Adrenal gland (tissue), 12 donors: Measurements from ENCODE around the gene CDS2. TPM values are rescaled to one million over a fixed set of nuclear protein-coding genes. Genes with fewer than 3 reads are reported as not detected.

Source experiments
- DNase-seq, 7 donors: peaks; one replicate each; pipeline ENCODE4 v3.0.0-alpha.2; 2019 to 2020
- H3K27ac ChIP-seq, 5 donors: fragments of 200-600 bp; sonication (generic) in 4 of 5; 1 replicate in 3 of 5; 2 replicates in 2 of 5; pipeline versions ENCODE4 v1.5.1 to v1.8.0; 2016 to 2020; ENCODE audit warnings: mild to moderate bottlenecking in 1 of 5
- H3K27me3 ChIP-seq: fragments of 200-600 bp; 2 replicates; pipeline ENCODE4 v1.8.0; 2021
- H3K36me3 ChIP-seq, 2 donors: fragments of 200-600 bp; replicated peaks in 1 of 2; 1 replicate in 1 of 2; 2 replicates in 1 of 2; pipeline versions ENCODE4 v1.5.1 to v1.8.0; 2018 to 2022
- H3K4me1 ChIP-seq, 2 donors: fragments of 200-600 bp; replicated peaks in 1 of 2; 1 replicate in 1 of 2; 2 replicates in 1 of 2; pipeline versions ENCODE4 v1.5.1 to v1.8.0; 2018 to 2021
- H3K4me3 ChIP-seq, 4 donors: fragments of 200-600 bp; sonication (generic) in 3 of 4; one replicate each; pipeline ENCODE4 v1.5.1; 2016 to 2018
- H3K9me3 ChIP-seq, 3 donors: fragments of 200-600 bp; sonication (generic) in 1 of 3; replicated peaks in 1 of 3; 1 replicate in 2 of 3; 2 replicates in 1 of 3; pipeline versions ENCODE4 v1.5.1 to v1.8.0; 2016 to 2021
- POLR2A ChIP-seq, 2 donors: fragments of 450-650 bp; IDR thresholded peaks; one replicate each; pipeline ENCODE4 v1.6.1; 2017; ENCODE audit warnings: antibody characterized with exemption in 2 of 2, mild to moderate bottlenecking in 2 of 2, moderate library complexity in 1 of 2
- WGBS, 4 donors: extraction: QIAGEN DNeasy Blood & Tissue Kit in 2 of 4; methylation state at CpG; one replicate each; pipeline versions ENCODE4 v1.1.5 to v1.1.7; 2013 to 2017; 5-methylcytosine and 5-hydroxymethylcytosine counted together
- intact Hi-C, 2 donors: fragments of 100-400 bp; cut with DNase I; formaldehyde crosslinking; loops; one replicate each; pipeline versions ENCODE4 v1.14.1 to v1.15.0; 2022 to 2023
- polyA plus RNA-seq, 3 donors: library from polyadenylated mRNA; stranded (reverse); fragments of 200-250 nt in 2 of 3; fragments of 350-450 nt in 1 of 3; fragmentation: Illumina TruSeq in 1 of 3; extraction: RNeasy Lipid Tissue Mini Kit (QIAGEN cat#74804) in 1 of 3; gene quantifications; one replicate each; pipeline ENCODE4 v1.2.3, GENCODE V29; 2013 to 2014
- total RNA-seq, 9 donors: library from RNA; depleted of rRNA in 4 of 9; stranded (reverse); fragments of >200 nt in 4 of 9; fragments of 120-200 nt in 1 of 9; fragmentation: NEBNext Ultra II Directional in 1 of 9; extraction: Animal tissue kit (Norgen Biotek cat#: 25700) in 1 of 9; gene quantifications; one replicate each; pipeline versions ENCODE4 v1.1.0 to v1.2.4, GENCODE V29; 2013 to 2023
- TF ChIP-seq, protein P1 (sequence below), 6 experiments: fragments of 450-650 bp in 4 of 6; fragments of 200-600 bp in 2 of 6; sonication (generic) in 1 of 6; IDR thresholded peaks; 1 replicate in 5 of 6; 2 replicates in 1 of 6; pipeline versions ENCODE4 v1.5.1 to v1.8.0; 2016 to 2021; ENCODE audit warnings: antibody characterized with exemption in 6 of 6, mild to moderate bottlenecking in 2 of 6, moderate library complexity in 1 of 6
- donor health status: healthy with polysubstance abuse.
- donor health status: Bipolar disorder and iron deficiency.
- donor health status: DM: yes; HTN: yes; CAD: no.
- donor health status: DM: no; HTN: no; CAD: no.
- donor health status: DM: no; HTN: no; CAD: no.
- donor health status: DM: yes; HTN: yes; CAD: no.

The CDS2 gene
- total and polyA plus RNA-seq, 12 donors, result 11.8 to 71.0 (median 35.0) TPM

DNA sequence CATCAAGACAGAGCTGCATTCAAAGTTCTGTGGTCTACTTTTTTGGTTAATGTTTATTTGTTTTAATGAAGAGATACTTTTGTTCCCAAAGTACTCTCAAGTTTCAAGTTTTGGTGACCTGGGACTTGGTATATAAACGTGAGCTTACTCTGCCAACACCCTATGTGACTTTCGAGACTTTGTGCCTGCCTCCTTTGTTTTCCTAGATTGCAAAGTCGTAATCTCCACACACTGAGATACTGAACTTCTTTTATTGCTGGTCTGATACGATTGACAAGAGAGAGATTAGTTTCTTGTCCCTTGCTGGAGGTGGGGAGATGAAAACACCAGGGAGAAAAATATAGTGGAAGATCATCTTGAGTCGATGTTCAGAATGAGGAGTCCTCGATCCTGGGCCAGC lies 34.9 kb upstream of the CDS2 start:
- intact Hi-C loops, result loop anchor here (10.0 kb wide), 2 partner anchors 47 to 87 kb away; partner anchors contain the start of gene SLC23A2 (in 2 of the 2)

DNA sequence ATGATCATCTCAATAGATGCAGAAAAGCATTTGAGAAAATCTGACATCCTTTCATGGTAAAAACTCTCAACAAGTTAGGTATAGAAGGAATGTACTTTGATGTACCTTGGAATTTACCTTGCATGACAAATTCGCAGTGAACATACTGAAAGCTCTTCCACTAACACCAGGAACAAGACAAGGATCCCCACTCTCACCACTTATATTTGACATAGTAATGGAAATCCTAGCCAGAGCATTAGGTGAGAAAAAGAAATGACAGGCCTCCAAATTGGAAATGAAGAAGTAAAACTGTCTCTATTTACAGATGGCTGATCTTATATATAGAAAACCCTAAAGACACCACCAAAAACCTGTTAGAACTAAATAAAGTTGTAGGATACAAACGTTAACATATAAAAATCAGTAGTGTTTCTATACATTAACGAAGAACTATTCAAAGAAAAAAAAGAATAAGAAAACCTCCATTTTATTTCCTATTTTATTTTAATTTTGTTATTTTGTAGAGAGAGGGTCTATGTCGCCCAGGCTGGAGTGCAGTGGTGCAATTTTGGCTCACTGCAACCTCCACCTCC lies 34.0 kb upstream of the CDS2 start:
- no peaks in the 10 kb centered on the region for H3K27me3 ChIP-seq
- H3K4me3 ChIP-seq, result no peak overlapping the region
- H3K4me1 ChIP-seq, result no peaks in the 10 kb centered on the region
- no peak for TF ChIP-seq POLR2A (IDR thresholded peaks at IDR 0.05)
- TF ChIP-seq, protein P1, sequence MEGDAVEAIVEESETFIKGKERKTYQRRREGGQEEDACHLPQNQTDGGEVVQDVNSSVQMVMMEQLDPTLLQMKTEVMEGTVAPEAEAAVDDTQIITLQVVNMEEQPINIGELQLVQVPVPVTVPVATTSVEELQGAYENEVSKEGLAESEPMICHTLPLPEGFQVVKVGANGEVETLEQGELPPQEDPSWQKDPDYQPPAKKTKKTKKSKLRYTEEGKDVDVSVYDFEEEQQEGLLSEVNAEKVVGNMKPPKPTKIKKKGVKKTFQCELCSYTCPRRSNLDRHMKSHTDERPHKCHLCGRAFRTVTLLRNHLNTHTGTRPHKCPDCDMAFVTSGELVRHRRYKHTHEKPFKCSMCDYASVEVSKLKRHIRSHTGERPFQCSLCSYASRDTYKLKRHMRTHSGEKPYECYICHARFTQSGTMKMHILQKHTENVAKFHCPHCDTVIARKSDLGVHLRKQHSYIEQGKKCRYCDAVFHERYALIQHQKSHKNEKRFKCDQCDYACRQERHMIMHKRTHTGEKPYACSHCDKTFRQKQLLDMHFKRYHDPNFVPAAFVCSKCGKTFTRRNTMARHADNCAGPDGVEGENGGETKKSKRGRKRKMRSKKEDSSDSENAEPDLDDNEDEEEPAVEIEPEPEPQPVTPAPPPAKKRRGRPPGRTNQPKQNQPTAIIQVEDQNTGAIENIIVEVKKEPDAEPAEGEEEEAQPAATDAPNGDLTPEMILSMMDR (IDR thresholded peaks at IDR 0.05), result no peak
- intact Hi-C loops, result loop anchor here (10.0 kb wide), 2 partner anchors 48 to 88 kb away; partner anchors contain the start of gene SLC23A2 (in 2 of the 2)
- no peak for DNase-seq
- 68 to 89% (median 74%) methylated on average over 4 of the region's 4 CpGs for WGBS, 4 donors
- no peaks in the 10 kb centered on the region for H3K9me3 ChIP-seq
- no peaks in the 10 kb centered on the region for H3K36me3 ChIP-seq
- no peak overlapping the region for H3K27ac ChIP-seq

More for the DNA sequence above, 34.9 kb upstream of the CDS2 start:
- H3K4me1 ChIP-seq, result no peaks in the 10 kb centered on the region
- no peak for DNase-seq
- no peak for TF ChIP-seq POLR2A (IDR thresholded peaks at IDR 0.05)
- 72 to 89% (median 80%) methylated on average over 6 of the region's 6 CpGs for WGBS, 4 donors
- no peak overlapping the region for H3K27ac ChIP-seq
- no peaks in the 10 kb centered on the region for H3K27me3 ChIP-seq
- no peak overlapping the region for H3K4me3 ChIP-seq
- no peaks in the 10 kb centered on the region for H3K9me3 ChIP-seq
- no peaks in the 10 kb centered on the region for H3K36me3 ChIP-seq

DNA sequence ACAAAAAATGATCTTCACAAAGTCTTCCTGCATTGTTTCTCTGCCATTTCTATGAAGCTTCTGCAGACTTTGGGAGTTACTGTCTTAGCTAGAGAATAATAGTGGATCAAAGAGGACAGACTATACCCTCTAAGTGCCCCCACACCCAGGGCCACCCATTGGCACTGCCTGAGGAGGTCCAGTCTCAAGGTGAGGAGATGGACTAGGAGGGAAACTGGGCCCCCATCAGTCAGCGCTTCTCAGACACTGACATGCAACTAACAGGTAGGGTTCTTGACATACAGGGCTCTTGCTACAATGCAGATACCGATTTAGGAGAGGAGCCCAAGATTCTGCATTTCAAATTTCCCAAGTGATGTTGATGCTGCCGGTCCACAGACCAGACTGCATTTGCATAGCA lies 31.4 kb upstream of the CDS2 start:
- peak in 1 of 7 donors; percentile 44 for DNase-seq
- Histone ChIP-seq H3K9me3 (no peaks in the 10 kb centered on the region), H3K36me3 (peaks cover 0 to 18% of the 10 kb centered on the region in 2 donors), H3K4me3 (no peak overlapping the region), H3K27me3 (no peaks in the 10 kb centered on the region), H3K4me1 (peaks cover 0 to 5% of the 10 kb centered on the region in 2 donors), H3K27ac (no peak overlapping the region)
- TF ChIP-seq POLR2A (IDR thresholded peaks at IDR 0.05), result no peak
- TF ChIP-seq, protein P1 (IDR thresholded peaks at IDR 0.05), result no peak
- intact Hi-C loops, result loop anchor here (5.0 to 10.0 kb wide), 3 partner anchors 51 to 343 kb away; partner anchors contain the start of gene SLC23A2 (in 2 of the 2)
- 92 to 100% (median 94%) methylated on average over 2 to 3 of the region's 3 CpGs for WGBS, 4 donors

DNA sequence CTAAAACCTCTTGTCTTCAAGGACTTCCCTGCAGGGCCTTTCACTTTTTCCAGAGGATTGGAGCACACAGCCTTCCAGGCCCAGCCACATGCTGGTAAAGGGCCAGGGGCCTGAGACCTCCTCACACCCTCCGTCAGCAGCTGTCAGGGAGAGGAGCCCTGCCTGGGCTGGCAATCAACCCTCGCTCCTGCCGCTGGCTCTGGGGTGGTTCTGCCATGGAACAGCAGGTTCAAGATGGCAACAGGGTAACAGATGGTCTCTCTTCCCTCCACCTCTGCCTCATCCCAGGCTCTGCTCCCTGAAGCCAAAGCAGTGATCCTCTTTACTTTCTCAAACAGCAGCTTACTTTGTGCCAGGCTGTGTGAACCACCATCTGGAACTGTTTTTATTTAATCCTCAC lies 30.9 kb upstream of the CDS2 start:
- Histone ChIP-seq H3K27me3 (no peaks in the 10 kb centered on the region), H3K9me3 (no peaks in the 10 kb centered on the region), H3K27ac (no peak overlapping the region), H3K36me3 (peaks cover 0 to 20% of the 10 kb centered on the region in 2 donors), H3K4me1 (peaks cover 0 to 5% of the 10 kb centered on the region in 2 donors), H3K4me3 (no peak overlapping the region)
- DNase-seq, result peak in 1 of 7 donors; percentile 36
- intact Hi-C loops, result loop anchor here (5.0 to 10.0 kb wide), 3 partner anchors 51 to 344 kb away; partner anchors contain the start of gene SLC23A2 (in 2 of the 2)
- no peak for TF ChIP-seq POLR2A (IDR thresholded peaks at IDR 0.05)
- TF ChIP-seq, protein P1 (IDR thresholded peaks at IDR 0.05), result no peak
- 83 to 94% (median 93%) methylated on average over 2 to 3 of the region's 3 CpGs; no CpG with 5 or more reads in 1 of the 4 donors for WGBS, 4 donors
